ENCODE measurements around the gene RYR2.

- TF ChIP-seq POLR2A (IDR thresholded peaks at IDR 0.05), result no peak
- no peak for TF ChIP-seq CTCF (IDR thresholded peaks at IDR 0.05)
These were observed 450.4 kb downstream of the RYR2 start for GRCh38 chr1:237492359-237492758.

Measured in heart left ventricle (tissue), 13 donors.